GM10266 (cell line): ENCODE data around the gene SIAE.

Source experiments
- DNase-seq: peaks from one replicate; pipeline ENCODE4 v3.0.0; 2012; ENCODE audit errors: extremely low spot score
- TF ChIP-seq, protein P1 (sequence below): IDR thresholded peaks from 2 replicates; pipeline ENCODE4 v1.5.1; 2012; ENCODE audit warnings: mild to moderate bottlenecking, low read depth; ENCODE audit not compliant: control insufficient read depth, insufficient read depth; ENCODE audit errors: missing control alignments

Gene SIAE

GRCh38 chr11:124656774-124657630, 16.5 kb downstream of the SIAE start:
- TF ChIP-seq, protein P1, sequence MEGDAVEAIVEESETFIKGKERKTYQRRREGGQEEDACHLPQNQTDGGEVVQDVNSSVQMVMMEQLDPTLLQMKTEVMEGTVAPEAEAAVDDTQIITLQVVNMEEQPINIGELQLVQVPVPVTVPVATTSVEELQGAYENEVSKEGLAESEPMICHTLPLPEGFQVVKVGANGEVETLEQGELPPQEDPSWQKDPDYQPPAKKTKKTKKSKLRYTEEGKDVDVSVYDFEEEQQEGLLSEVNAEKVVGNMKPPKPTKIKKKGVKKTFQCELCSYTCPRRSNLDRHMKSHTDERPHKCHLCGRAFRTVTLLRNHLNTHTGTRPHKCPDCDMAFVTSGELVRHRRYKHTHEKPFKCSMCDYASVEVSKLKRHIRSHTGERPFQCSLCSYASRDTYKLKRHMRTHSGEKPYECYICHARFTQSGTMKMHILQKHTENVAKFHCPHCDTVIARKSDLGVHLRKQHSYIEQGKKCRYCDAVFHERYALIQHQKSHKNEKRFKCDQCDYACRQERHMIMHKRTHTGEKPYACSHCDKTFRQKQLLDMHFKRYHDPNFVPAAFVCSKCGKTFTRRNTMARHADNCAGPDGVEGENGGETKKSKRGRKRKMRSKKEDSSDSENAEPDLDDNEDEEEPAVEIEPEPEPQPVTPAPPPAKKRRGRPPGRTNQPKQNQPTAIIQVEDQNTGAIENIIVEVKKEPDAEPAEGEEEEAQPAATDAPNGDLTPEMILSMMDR = no peak
- DNase-seq = no peak

DNA sequence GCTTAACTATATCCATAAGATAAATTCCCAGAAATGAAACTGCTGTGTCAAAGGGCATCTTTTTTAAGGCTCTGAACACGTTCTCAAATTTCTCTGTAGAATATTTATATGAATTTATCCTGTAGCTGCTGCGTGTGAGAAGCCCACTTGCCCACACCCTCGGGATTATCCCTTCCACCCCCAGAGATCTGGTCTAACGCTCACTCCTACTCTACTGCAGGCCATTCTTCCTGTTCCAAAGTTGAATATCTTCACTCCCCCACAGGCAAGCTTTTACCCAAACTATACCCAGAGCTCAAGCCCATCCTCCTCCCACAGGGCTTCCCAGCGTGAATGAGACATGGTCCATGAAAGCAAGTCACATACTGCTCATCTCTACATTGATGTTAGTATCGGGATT, 24.9 kb downstream of the SIAE start:
- TF ChIP-seq, protein P1 = no peak
- no peak for DNase-seq

DNA sequence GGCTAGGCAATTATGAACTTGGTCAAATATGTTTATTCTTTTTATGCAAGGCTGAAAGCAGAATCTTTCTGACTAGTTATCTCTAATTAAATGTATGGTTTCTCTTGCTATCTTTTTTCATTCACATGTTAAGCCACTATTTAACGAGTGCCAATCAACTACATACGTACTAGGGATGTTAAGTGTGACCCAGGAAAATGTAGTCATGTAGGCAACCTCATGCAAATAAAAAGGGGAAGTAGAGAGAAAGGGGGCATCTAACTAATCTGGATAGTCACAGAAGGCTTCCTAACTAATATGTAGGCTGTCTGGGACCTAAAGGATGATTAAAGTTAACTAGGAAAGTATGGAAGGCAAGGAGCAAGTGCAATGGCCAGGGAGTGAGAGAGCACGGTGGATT, 27.4 kb downstream of the SIAE start:
- TF ChIP-seq, protein P1 = no peak
- DNase-seq = no peak

DNA sequence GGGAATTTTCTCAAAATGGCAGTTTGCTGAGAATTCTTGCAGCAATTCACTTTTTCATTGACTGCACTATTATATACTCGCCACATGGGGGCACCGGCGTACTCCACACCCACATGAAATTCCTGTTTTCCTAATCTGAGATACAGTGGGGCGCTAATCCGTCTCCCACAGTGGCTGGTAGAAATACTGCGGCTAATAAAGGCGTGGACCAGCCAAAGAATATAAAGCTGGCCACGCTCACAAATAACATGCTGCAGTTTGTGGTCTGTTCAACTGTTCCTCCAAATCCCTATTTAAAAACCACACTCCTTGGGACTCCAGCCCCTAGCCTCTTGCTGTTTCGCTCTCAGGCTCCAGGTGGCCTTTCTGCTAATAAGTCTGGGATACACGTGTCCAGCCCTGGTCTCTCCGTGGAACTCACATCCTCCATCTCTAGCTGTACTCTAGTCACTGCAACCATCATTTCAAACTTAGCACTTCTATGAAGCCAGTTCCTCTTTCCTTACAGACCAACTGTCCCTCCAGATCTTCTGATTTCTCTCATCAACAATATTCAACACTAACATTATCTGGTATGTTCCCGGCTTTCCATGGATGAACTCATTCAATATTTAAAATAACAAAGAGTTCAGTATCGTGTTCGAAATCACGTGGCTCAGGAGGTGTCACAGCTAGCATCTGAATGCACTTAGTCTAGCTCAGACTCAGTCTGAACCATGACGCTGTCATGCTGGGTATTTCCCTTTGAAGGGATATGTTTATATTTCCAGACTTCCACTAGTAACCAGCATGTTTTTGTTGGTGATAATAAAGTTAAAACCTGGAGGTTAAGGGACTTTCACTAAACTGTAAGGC, 28.9 kb downstream of the SIAE start:
- peak; percentile 40 for DNase-seq
- TF ChIP-seq, protein P1 = peak; percentile 83

GRCh38 chr11:124643605-124644425, 29.7 kb downstream of the SIAE start:
- TF ChIP-seq, protein P1 = no peak
- no peak for DNase-seq

GRCh38 chr11:124643042-124643604, 30.4 kb downstream of the SIAE start:
- DNase-seq = no peak
- TF ChIP-seq, protein P1 = no peak
